Measurements from ENCODE around the gene CACYBP.

DNA sequence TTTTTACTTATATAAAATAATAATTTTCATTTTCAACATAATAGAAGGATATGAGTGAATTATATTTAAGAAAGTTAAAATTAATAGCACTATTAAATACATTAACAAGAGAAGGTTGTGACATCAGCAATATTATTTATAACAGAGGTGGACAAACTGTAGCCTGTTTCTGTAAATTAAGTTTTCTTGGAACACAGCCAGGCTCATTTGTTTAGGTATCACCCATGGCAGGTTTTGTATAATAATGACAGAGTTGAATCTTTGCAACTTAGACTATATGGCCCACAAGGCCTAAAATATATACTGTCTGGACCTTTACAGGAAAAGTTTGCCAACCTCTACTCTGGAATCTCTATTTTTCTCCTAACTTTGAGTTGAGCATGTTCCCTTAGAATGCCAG is 42.8 kb upstream of the CACYBP start:
- TF ChIP-seq CTCF (IDR thresholded peaks at IDR 0.05) (no peak), POLR2AphosphoS5 (IDR thresholded peaks at IDR 0.05) (no peak)

Measured in gastroesophageal sphincter (tissue), 3 donors.